ENCODE data around the gene SLX4IP.

DNA sequence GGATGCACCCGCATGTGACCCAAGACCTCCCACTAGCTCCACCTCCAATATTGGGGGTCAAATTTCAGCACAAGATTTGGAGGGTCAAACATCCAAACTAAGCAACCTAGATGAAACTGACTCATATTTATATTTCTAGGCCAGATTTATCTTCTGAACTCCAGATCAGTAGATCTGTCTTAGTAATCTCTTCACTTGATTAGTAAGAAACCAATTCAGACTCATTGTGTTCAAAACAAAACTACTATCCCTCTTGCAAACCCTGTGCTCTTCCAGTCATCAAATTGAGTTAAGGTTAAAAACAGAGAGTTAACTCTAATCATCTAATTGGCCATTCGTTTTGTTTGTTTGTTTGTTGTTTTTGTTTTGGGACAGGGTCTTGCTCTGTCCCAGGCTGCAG, 44.4 kb upstream of the SLX4IP start:
- TF ChIP-seq, protein P1, sequence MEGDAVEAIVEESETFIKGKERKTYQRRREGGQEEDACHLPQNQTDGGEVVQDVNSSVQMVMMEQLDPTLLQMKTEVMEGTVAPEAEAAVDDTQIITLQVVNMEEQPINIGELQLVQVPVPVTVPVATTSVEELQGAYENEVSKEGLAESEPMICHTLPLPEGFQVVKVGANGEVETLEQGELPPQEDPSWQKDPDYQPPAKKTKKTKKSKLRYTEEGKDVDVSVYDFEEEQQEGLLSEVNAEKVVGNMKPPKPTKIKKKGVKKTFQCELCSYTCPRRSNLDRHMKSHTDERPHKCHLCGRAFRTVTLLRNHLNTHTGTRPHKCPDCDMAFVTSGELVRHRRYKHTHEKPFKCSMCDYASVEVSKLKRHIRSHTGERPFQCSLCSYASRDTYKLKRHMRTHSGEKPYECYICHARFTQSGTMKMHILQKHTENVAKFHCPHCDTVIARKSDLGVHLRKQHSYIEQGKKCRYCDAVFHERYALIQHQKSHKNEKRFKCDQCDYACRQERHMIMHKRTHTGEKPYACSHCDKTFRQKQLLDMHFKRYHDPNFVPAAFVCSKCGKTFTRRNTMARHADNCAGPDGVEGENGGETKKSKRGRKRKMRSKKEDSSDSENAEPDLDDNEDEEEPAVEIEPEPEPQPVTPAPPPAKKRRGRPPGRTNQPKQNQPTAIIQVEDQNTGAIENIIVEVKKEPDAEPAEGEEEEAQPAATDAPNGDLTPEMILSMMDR (IDR thresholded peaks at IDR 0.05): no peak
- TF ChIP-seq POLR2AphosphoS5 (IDR thresholded peaks at IDR 0.05): no peak
- no peak for TF ChIP-seq POLR2A (IDR thresholded peaks at IDR 0.05)

Data from prostate gland (tissue), 2 donors.